Common myeloid progenitor, CD34-positive (primary cell): ENCODE results near the gene DACH2.

ENCODE experiments used
- CTCF ChIA-PET: fragments of 350-600 bp; sonication (Branson Sonifier 250); formaldehyde crosslinking; loops from one replicate; lab custom pipeline; 2021; ENCODE audit warnings: antibody characterized with exemption; lab: Charles Lee
- POLR2A ChIA-PET: fragments of 350-600 bp; sonication (Branson Sonifier 250); formaldehyde crosslinking; loops from one replicate; lab custom pipeline; 2021; ENCODE audit warnings: antibody characterized with exemption; lab: Charles Lee
- DNase-seq, 3 donors: peaks; one replicate each; pipeline versions ENCODE4 v3.0.0 to v3.0.0-alpha.2; 2013
- H3K27ac ChIP-seq, 2 experiments: 1 replicate in 1 of 2; 2 replicates in 1 of 2; pipeline ENCODE4 v1.7.0; 2013; ENCODE audit warnings: inconsistent platforms in 2 of 2, low read length in 2 of 2, mild to moderate bottlenecking in 2 of 2, low read depth in 1 of 2, moderate library complexity in 1 of 2; ENCODE audit not compliant: severe bottlenecking in 2 of 2, insufficient read depth in 1 of 2, poor library complexity in 1 of 2
- H3K27me3 ChIP-seq, 5 experiments: replicated peaks in 2 of 5; 1 replicate in 3 of 5; 2 replicates in 2 of 5; pipeline versions ENCODE4 v1.6.1 to v1.7.0; 2013; ENCODE audit warnings: low read length in 4 of 5, mild to moderate bottlenecking in 2 of 5, moderate library complexity in 2 of 5, inconsistent platforms in 1 of 5; ENCODE audit not compliant: insufficient read depth in 5 of 5, control insufficient read depth in 4 of 5
- H3K36me3 ChIP-seq, 4 experiments: 1 replicate in 2 of 4; 2 replicates in 2 of 4; pipeline versions ENCODE4 v1.6.1 to v1.7.0; 2013; ENCODE audit warnings: low read length in 3 of 4, control low read depth in 1 of 4, mild to moderate bottlenecking in 1 of 4; ENCODE audit not compliant: control insufficient read depth in 4 of 4, insufficient read depth in 4 of 4
- H3K4me1 ChIP-seq, 4 experiments: 1 replicate in 3 of 4; 2 replicates in 1 of 4; pipeline versions ENCODE4 v1.6.1 to v1.7.1; 2013; ENCODE audit warnings: low read length in 3 of 4, mild to moderate bottlenecking in 3 of 4, control low read depth in 1 of 4, inconsistent platforms in 1 of 4, moderate library complexity in 1 of 4; ENCODE audit not compliant: control insufficient read depth in 4 of 4, insufficient read depth in 4 of 4; ENCODE audit errors: control extremely low read depth in 1 of 4
- H3K4me3 ChIP-seq, 7 experiments: 1 replicate in 4 of 7; 2 replicates in 3 of 7; pipeline versions ENCODE4 v1.5.1 to v1.7.0; 2013; ENCODE audit warnings: mild to moderate bottlenecking in 7 of 7, low read length in 6 of 7, moderate library complexity in 6 of 7, inconsistent platforms in 2 of 7, low read depth in 2 of 7, control low read depth in 1 of 7; ENCODE audit not compliant: insufficient read depth in 4 of 7, control insufficient read depth in 1 of 7; ENCODE audit errors: extremely low read depth in 1 of 7
- H3K9me3 ChIP-seq, 5 experiments: 1 replicate in 4 of 5; 2 replicates in 1 of 5; pipeline versions ENCODE4 v1.6.1 to v1.7.1; 2013; ENCODE audit warnings: low read length in 4 of 5, mild to moderate bottlenecking in 2 of 5, inconsistent platforms in 1 of 5, low read depth in 1 of 5, moderate library complexity in 1 of 5; ENCODE audit not compliant: control insufficient read depth in 4 of 5, insufficient read depth in 2 of 5; ENCODE audit errors: control extremely low read depth in 1 of 5
- WGBS: methylation state at CpG from one replicate; pipeline ENCODE4 v1.1.5; 2013; ENCODE audit not compliant: insufficient coverage; 5-methylcytosine and 5-hydroxymethylcytosine counted together

DACH2 gene

DNA sequence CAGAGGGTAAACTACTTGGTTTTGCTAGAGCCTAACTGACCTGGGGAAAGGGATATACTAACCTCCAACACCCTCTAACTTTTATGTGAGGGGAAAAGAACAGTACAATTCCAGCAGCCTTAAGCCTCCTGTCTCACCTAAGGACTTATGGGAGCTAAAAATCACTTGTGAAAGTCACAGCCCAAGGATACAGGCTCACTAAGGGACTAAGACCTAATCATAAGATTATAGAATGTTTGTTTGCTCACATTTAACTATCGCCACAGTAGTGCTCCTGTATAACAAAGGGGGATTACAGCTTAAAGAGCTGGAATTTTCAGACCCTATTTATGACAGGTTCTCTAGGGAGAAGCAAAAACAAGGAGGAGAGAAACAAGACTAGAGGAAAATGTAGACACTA, 548.7 kb downstream of the DACH2 start:
- POLR2A ChIA-PET: no interaction called here
- peaks cover 0 to 2% (median 0%) of the 10 kb centered on the region in 5 experiments for H3K9me3 ChIP-seq
- H3K36me3 ChIP-seq: no peaks in the 10 kb centered on the region
- no CpG with 5 or more reads among the region's 1 CpG for WGBS
- no peak overlapping the region for H3K27ac ChIP-seq
- CTCF ChIA-PET: no interaction called here
- DNase-seq: no peak
- H3K27me3 ChIP-seq: no peaks in the 10 kb centered on the region
- no peaks in the 10 kb centered on the region for H3K4me1 ChIP-seq
- no peak overlapping the region for H3K4me3 ChIP-seq

DNA sequence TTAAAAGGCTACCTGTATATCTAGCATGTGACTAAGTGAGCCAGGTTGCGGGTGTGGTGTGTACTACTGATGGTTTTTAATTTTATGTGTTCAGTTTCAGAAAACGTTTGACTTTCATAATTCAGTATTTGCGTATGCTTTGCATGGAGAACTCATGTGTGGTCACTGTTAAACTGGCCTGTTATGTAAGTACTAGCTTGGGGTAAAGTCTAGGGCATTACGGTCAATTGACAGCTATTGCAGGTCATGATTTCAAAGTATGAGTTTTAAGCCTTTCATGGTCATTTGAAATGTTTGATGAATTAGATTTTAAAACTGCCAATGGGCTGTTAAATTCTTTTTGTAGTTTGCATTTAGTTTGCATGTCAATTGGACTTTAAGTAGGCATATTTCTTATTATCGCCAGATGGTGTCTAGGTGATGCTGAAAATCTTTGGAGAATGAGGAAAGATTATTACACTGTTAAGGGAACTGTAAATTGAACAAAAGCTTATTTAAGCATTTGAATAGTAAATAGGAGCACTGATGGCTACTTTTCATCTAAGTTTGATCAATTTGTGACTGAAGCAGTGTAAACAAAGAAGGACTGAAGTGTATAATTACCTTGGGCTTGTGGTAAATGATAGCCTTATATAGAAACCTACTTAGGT, 563.4 kb downstream of the DACH2 start:
- H3K4me3 ChIP-seq: no peak overlapping the region
- no peaks in the 10 kb centered on the region for H3K4me1 ChIP-seq
- ChIA-PET POLR2A (no interaction called here), CTCF (no interaction called here)
- DNase-seq: no peak
- H3K9me3 ChIP-seq: no peaks in the 10 kb centered on the region
- no peak overlapping the region for H3K27ac ChIP-seq
- no peaks in the 10 kb centered on the region for H3K27me3 ChIP-seq
- WGBS: 81% methylated on average over 4 of the region's 5 CpGs
- H3K36me3 ChIP-seq: no peaks in the 10 kb centered on the region

DNA sequence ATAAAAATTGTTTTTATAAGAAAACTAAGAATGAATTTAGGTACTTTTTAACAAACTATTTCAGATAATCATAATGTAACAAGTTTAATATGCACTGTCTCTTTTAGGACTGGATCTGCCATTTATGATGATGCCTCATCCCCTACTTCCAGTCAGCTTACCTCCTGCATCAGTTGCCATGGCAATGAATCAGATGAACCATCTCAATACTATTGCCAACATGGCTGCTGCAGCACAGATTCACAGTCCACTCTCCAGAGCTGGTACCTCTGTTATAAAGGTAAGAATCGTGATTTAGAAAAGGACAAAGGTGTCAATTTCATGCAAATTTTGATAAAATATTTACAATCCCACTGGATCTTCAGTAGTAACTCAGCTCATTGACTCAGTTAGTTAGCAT, 566.2 kb downstream of the DACH2 start:
- WGBS: no CpG with 5 or more reads among the region's 1 CpG
- H3K27me3 ChIP-seq: no peaks in the 10 kb centered on the region
- H3K36me3 ChIP-seq: no peaks in the 10 kb centered on the region
- POLR2A ChIA-PET: no interaction called here
- no peak for DNase-seq
- no peak overlapping the region for H3K4me3 ChIP-seq
- no peaks in the 10 kb centered on the region for H3K4me1 ChIP-seq
- CTCF ChIA-PET: no interaction called here
- no peaks in the 10 kb centered on the region for H3K9me3 ChIP-seq
- H3K27ac ChIP-seq: no peak overlapping the region

DNA sequence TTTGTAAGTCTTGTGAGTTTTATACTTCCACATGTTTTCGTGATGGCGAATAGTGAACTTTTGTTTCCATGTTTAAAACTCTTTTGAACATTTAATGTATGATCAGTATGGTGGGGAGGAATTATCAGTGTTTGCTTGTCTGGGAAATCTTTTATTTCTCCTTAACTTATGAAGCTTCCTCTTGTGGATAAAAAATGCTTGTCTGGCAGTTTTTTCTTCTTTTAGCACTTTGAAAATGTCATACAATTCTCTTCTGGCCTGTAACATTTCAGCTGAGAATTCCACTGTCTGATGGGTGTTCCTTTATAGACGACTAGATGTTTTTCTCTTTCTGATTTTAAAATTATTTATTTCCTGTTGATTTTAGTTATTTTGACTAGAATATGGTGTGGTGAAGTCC, 576.0 kb downstream of the DACH2 start:
- POLR2A ChIA-PET: no interaction called here
- no peaks in the 10 kb centered on the region for H3K9me3 ChIP-seq
- no peak for DNase-seq
- CTCF ChIA-PET: no interaction called here
- no peak overlapping the region for H3K4me3 ChIP-seq
- no peaks in the 10 kb centered on the region for H3K36me3 ChIP-seq
- H3K4me1 ChIP-seq: no peaks in the 10 kb centered on the region
- H3K27me3 ChIP-seq: no peaks in the 10 kb centered on the region
- 90% methylated on average over 2 of the region's 3 CpGs for WGBS
- H3K27ac ChIP-seq: no peak overlapping the region

DNA sequence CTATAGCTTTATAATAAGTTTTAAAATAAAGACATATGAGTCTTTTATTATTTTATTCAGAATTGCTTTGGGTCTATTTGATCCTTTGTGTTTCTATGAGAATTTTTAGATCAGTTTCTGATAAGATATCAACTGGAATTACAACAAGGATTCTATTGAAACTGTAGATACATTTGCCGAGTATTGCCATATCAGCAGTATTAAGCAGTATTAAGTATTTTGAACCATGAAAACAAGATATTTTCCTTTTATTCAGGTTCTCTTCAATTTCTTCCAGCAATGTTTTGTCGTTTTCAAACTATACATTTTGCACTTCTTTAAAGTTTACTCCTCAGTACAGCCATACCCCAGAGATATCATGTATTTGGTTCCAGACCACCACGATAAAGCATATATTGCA, 598.8 kb downstream of the DACH2 start:
- H3K36me3 ChIP-seq: no peaks in the 10 kb centered on the region
- POLR2A ChIA-PET: no interaction called here
- H3K27me3 ChIP-seq: no peaks in the 10 kb centered on the region
- DNase-seq: no peak
- CTCF ChIA-PET: no interaction called here
- no peaks in the 10 kb centered on the region for H3K4me1 ChIP-seq
- H3K4me3 ChIP-seq: no peak overlapping the region
- WGBS: 33% methylated on average over 1 of the region's 3 CpGs
- no peak overlapping the region for H3K27ac ChIP-seq
- no peaks in the 10 kb centered on the region for H3K9me3 ChIP-seq

DNA sequence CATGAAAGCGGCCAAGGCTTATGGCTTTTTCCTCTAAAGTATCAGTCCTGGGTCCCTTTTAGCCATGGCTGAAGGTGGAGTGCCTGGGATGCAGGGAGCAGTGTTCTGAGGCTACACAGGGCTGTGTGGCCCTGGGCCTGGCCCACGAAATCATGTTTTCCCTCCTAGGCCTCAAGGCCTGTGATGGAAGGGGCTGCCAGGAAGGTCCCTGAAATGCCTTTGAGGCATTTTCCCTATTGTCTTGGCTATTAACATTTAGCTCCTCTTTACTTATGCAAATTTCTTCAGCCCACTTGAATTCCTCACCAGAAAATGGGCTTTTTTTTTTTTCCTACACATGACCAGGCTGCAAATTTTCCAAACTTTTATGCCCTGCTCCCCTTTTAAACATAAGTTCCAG, 657.0 kb downstream of the DACH2 start:
- ChIA-PET CTCF (no interaction called here), POLR2A (no interaction called here)
- H3K27me3 ChIP-seq: no peaks in the 10 kb centered on the region
- no peak overlapping the region for H3K4me3 ChIP-seq
- H3K4me1 ChIP-seq: no peaks in the 10 kb centered on the region
- 77% methylated on average over 2 of the region's 2 CpGs for WGBS
- DNase-seq: no peak
- no peaks in the 10 kb centered on the region for H3K36me3 ChIP-seq
- H3K9me3 ChIP-seq: no peaks in the 10 kb centered on the region
- H3K27ac ChIP-seq: no peak overlapping the region

DNA sequence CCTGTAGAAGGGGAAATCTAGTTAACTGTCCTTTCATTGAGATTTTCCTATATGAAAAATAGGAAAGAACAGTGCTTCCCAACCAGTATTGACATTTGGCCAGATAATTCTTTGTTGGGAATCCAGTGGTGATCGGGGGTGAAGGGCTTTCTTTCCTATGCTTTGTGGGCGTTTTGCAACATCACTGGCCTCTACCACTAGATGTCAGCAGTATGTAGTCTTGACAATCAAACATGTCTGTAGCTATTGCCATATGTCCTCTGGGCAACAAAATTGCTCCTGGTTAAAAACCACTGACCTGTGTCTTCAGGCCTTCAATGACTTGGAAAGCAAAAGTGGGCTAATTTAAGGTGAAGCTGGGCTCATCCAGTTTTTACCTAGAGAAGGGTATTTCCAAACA, 658.5 kb downstream of the DACH2 start:
- DNase-seq: peak; percentile 2 to 31 (median 23)
- ChIA-PET POLR2A (no interaction called here), CTCF (interaction anchor here (1.5 kb wide), 1 partner anchor 141 kb away, joined by 8 read pairs; no protein-coding TSS in a partner anchor)
- H3K9me3 ChIP-seq: no peaks in the 10 kb centered on the region
- H3K27me3 ChIP-seq: no peaks in the 10 kb centered on the region
- WGBS: 46% methylated on average over 2 of the region's 2 CpGs
- H3K27ac ChIP-seq: no peak overlapping the region
- no peak overlapping the region for H3K4me3 ChIP-seq
- H3K4me1 ChIP-seq: no peaks in the 10 kb centered on the region
- H3K36me3 ChIP-seq: no peaks in the 10 kb centered on the region
